Adrenal gland (tissue), 12 donors: ENCODE results near the gene TNIK. TPM values are rescaled to one million over a fixed set of nuclear protein-coding genes. Genes with fewer than 3 reads are reported as not detected.

Experiments
- DNase-seq, 7 donors: peaks; one replicate each; pipeline ENCODE4 v3.0.0-alpha.2; 2019 to 2020
- H3K27ac ChIP-seq, 5 donors: fragments of 200-600 bp; sonication (generic) in 4 of 5; 1 replicate in 3 of 5; 2 replicates in 2 of 5; pipeline versions ENCODE4 v1.5.1 to v1.8.0; 2016 to 2020; ENCODE audit warnings: mild to moderate bottlenecking in 1 of 5
- H3K27me3 ChIP-seq: fragments of 200-600 bp; 2 replicates; pipeline ENCODE4 v1.8.0; 2021
- H3K36me3 ChIP-seq, 2 donors: fragments of 200-600 bp; replicated peaks in 1 of 2; 1 replicate in 1 of 2; 2 replicates in 1 of 2; pipeline versions ENCODE4 v1.5.1 to v1.8.0; 2018 to 2022
- H3K4me1 ChIP-seq, 2 donors: fragments of 200-600 bp; replicated peaks in 1 of 2; 1 replicate in 1 of 2; 2 replicates in 1 of 2; pipeline versions ENCODE4 v1.5.1 to v1.8.0; 2018 to 2021
- H3K4me3 ChIP-seq, 4 donors: fragments of 200-600 bp; sonication (generic) in 3 of 4; one replicate each; pipeline ENCODE4 v1.5.1; 2016 to 2018
- H3K9me3 ChIP-seq, 3 donors: fragments of 200-600 bp; sonication (generic) in 1 of 3; replicated peaks in 1 of 3; 1 replicate in 2 of 3; 2 replicates in 1 of 3; pipeline versions ENCODE4 v1.5.1 to v1.8.0; 2016 to 2021
- POLR2A ChIP-seq, 2 donors: fragments of 450-650 bp; IDR thresholded peaks; one replicate each; pipeline ENCODE4 v1.6.1; 2017; ENCODE audit warnings: antibody characterized with exemption in 2 of 2, mild to moderate bottlenecking in 2 of 2, moderate library complexity in 1 of 2
- WGBS, 4 donors: extraction: QIAGEN DNeasy Blood & Tissue Kit in 2 of 4; methylation state at CpG; one replicate each; pipeline versions ENCODE4 v1.1.5 to v1.1.7; 2013 to 2017; 5-methylcytosine and 5-hydroxymethylcytosine counted together
- intact Hi-C, 2 donors: fragments of 100-400 bp; cut with DNase I; formaldehyde crosslinking; loops; one replicate each; pipeline versions ENCODE4 v1.14.1 to v1.15.0; 2022 to 2023
- polyA plus RNA-seq, 3 donors: library from polyadenylated mRNA; stranded (reverse); fragments of 200-250 nt in 2 of 3; fragments of 350-450 nt in 1 of 3; fragmentation: Illumina TruSeq in 1 of 3; extraction: RNeasy Lipid Tissue Mini Kit (QIAGEN cat#74804) in 1 of 3; gene quantifications; one replicate each; pipeline ENCODE4 v1.2.3, GENCODE V29; 2013 to 2014
- total RNA-seq, 9 donors: library from RNA; depleted of rRNA in 4 of 9; stranded (reverse); fragments of >200 nt in 4 of 9; fragments of 120-200 nt in 1 of 9; fragmentation: NEBNext Ultra II Directional in 1 of 9; extraction: Animal tissue kit (Norgen Biotek cat#: 25700) in 1 of 9; gene quantifications; one replicate each; pipeline versions ENCODE4 v1.1.0 to v1.2.4, GENCODE V29; 2013 to 2023
- TF ChIP-seq, protein P1 (sequence below), 6 experiments: fragments of 450-650 bp in 4 of 6; fragments of 200-600 bp in 2 of 6; sonication (generic) in 1 of 6; IDR thresholded peaks; 1 replicate in 5 of 6; 2 replicates in 1 of 6; pipeline versions ENCODE4 v1.5.1 to v1.8.0; 2016 to 2021; ENCODE audit warnings: antibody characterized with exemption in 6 of 6, mild to moderate bottlenecking in 2 of 6, moderate library complexity in 1 of 6
- donor health status: healthy with polysubstance abuse.
- donor health status: Bipolar disorder and iron deficiency.
- donor health status: DM: yes; HTN: yes; CAD: no.
- donor health status: DM: no; HTN: no; CAD: no.
- donor health status: DM: no; HTN: no; CAD: no.
- donor health status: DM: yes; HTN: yes; CAD: no.

Gene TNIK
- total and polyA plus RNA-seq, 12 donors, result 4.9 to 33.1 (median 10.7) TPM

DNA sequence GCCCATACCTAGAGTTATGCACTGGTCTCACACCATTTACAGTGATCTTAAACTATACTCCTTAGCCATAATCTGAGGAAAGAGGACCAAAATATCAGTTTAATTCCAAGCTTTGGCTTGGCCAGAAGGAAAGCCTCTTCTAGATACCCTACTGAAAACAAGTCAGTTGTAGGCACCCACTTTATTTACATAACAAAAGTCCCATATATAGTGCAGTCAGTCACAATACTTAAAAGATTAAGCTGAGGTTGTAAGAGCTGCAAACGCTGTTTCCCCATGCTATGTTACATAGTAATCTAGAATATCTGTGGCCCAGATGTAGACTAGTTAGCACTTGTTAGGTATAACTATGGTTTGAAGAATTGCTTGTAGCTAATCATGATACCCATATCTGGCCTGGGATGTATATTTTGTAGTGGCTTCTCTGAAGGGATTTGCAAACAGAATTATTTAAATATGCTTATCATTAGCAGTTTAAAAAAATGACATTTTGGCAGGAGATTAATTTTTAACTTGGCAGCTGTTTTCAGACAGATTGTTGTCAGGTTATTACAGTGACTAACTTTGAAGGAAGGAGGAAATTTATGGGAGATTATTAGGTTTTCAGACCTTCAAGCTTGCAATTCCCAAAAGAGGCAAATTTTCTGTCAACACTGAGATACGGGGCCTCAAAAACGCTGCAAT lies 273.2 kb downstream of the TNIK start:
- Histone ChIP-seq H3K4me1 (peaks cover 5 to 10% of the 10 kb centered on the region in 2 donors), H3K27me3 (no peaks in the 10 kb centered on the region), H3K36me3 (no peaks in the 10 kb centered on the region), H3K9me3 (no peaks in the 10 kb centered on the region), H3K4me3 (no peak overlapping the region), H3K27ac (no peak overlapping the region)
- TF ChIP-seq POLR2A (IDR thresholded peaks at IDR 0.05), result no peak
- TF ChIP-seq, protein P1, sequence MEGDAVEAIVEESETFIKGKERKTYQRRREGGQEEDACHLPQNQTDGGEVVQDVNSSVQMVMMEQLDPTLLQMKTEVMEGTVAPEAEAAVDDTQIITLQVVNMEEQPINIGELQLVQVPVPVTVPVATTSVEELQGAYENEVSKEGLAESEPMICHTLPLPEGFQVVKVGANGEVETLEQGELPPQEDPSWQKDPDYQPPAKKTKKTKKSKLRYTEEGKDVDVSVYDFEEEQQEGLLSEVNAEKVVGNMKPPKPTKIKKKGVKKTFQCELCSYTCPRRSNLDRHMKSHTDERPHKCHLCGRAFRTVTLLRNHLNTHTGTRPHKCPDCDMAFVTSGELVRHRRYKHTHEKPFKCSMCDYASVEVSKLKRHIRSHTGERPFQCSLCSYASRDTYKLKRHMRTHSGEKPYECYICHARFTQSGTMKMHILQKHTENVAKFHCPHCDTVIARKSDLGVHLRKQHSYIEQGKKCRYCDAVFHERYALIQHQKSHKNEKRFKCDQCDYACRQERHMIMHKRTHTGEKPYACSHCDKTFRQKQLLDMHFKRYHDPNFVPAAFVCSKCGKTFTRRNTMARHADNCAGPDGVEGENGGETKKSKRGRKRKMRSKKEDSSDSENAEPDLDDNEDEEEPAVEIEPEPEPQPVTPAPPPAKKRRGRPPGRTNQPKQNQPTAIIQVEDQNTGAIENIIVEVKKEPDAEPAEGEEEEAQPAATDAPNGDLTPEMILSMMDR (IDR thresholded peaks at IDR 0.05), result no peak
- 71 to 87% (median 81%) methylated on average over 3 of the region's 3 CpGs for WGBS, 4 donors
- DNase-seq, result no peak
- intact Hi-C loops, result loop anchor here (10.0 kb wide), 2 partner anchors 132 to 378 kb away; no protein-coding TSS in a partner anchor

DNA sequence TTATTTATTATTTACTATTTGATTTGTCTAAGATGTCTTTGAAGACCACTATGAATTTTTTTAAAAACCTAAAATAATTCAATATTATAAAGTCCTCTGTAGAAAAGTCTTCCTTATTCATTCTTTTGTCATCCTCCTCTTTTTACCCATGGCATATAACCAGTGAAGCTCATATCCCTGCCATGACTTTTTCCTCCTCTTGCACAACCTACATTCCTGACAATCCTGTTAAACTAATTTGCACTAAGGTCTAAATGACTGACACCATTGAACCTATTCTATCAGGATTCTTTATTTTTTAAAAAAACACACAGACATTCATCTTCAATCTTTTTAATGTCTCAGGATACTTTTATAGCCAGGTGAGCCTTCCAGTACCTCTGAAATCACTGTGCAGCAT lies 273.8 kb downstream of the TNIK start:
- Histone ChIP-seq H3K4me3 (no peak overlapping the region), H3K27ac (no peak overlapping the region), H3K27me3 (no peaks in the 10 kb centered on the region), H3K4me1 (peaks cover 5 to 14% of the 10 kb centered on the region in 2 donors), H3K36me3 (no peaks in the 10 kb centered on the region), H3K9me3 (no peaks in the 10 kb centered on the region)
- TF ChIP-seq POLR2A (IDR thresholded peaks at IDR 0.05), result no peak
- TF ChIP-seq, protein P1 (IDR thresholded peaks at IDR 0.05), result no peak
- intact Hi-C loops, result loop anchor here (10.0 kb wide), 2 partner anchors 132 to 378 kb away; no protein-coding TSS in a partner anchor
- DNase-seq, result no peak

DNA sequence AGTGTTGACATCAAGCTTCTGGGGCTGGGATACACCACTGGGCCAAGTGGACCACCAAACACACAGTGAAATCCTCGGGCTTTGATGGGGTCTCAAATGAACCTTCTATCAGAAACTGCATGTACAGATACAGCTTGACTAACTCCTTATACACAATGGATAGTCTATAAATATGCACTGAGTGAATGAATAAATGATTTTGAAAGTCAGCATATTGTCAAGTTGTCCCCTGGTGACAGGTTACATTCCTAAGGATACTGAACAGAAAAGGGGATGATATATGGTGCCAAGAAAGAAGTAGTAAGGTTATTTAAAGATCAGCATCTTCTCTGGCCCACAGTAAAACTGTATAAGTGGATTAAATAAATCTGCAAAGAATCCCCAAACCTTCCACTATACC lies 274.2 kb downstream of the TNIK start:
- H3K27ac ChIP-seq, result no peak overlapping the region
- H3K4me3 ChIP-seq, result no peak overlapping the region
- WGBS, 4 donors, result 88 to 100% (median 91%) methylated on average over 1 of the region's 1 CpG
- H3K36me3 ChIP-seq, result no peaks in the 10 kb centered on the region
- no peaks in the 10 kb centered on the region for H3K27me3 ChIP-seq
- no peaks in the 10 kb centered on the region for H3K9me3 ChIP-seq
- intact Hi-C loops, result loop anchor here (10.0 kb wide), 2 partner anchors 131 to 379 kb away; no protein-coding TSS in a partner anchor
- DNase-seq, result no peak
- peaks cover 5 to 14% of the 10 kb centered on the region in 2 donors for H3K4me1 ChIP-seq
- TF ChIP-seq, protein P1 (IDR thresholded peaks at IDR 0.05), result no peak
- no peak for TF ChIP-seq POLR2A (IDR thresholded peaks at IDR 0.05)

DNA sequence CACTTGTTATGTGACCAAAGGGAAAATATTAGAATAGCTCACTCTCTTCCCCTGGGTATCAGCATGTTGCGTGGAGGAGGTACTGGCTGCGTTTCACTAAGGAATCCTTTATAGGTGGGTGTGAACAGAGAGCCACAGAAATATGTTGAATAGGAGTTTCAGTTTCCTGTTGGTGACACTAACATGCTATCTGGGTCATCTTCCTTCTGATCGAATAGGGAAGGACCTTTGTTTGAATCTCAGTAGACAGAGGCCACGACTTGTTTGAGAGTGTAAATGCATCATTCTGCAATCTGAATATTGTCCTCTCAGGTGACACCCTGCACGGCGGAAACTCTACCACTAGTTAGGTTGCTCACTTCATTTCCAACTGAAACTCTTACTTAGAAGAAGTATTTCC lies 275.8 kb downstream of the TNIK start:
- TF ChIP-seq, protein P1 (IDR thresholded peaks at IDR 0.05), result no peak
- no peak for TF ChIP-seq POLR2A (IDR thresholded peaks at IDR 0.05)
- DNase-seq, result no peak
- H3K27me3 ChIP-seq, result no peaks in the 10 kb centered on the region
- no peak overlapping the region for H3K4me3 ChIP-seq
- 75 to 77% (median 75%) methylated on average over 6 of the region's 6 CpGs for WGBS, 4 donors
- intact Hi-C loops, result loop anchor here (10.0 kb wide), 2 partner anchors 130 to 380 kb away; no protein-coding TSS in a partner anchor
- H3K36me3 ChIP-seq, result no peaks in the 10 kb centered on the region
- no peaks in the 10 kb centered on the region for H3K9me3 ChIP-seq
- no peak overlapping the region for H3K27ac ChIP-seq
- peaks cover 5 to 14% of the 10 kb centered on the region in 2 donors for H3K4me1 ChIP-seq
